OCI-LY7 (cell line): ENCODE measurements around the gene WNT2B. TPM values are rescaled to one million over a fixed set of nuclear protein-coding genes. Genes with fewer than 3 reads are reported as not detected.

ENCODE experiments used
- BruUV-seq: library from RNA; stranded (reverse); fragments of 400-500 nt; replicated peaks from 2 replicates; lab custom pipeline; 2021; lab: Mats Ljungman, UMichigan
- CTCF ChIA-PET: fragments of 300-600 bp; sonication (Branson Sonifier 250); formaldehyde crosslinking; loops from one replicate; lab custom pipeline; 2022; ENCODE audit warnings: antibody characterized with exemption; ENCODE audit not compliant: unreplicated experiment; lab: Charles Lee
- POLR2A ChIA-PET: fragments of 300-600 bp; sonication (Branson Sonifier 250); formaldehyde crosslinking; loops from one replicate; lab custom pipeline; 2022; ENCODE audit warnings: antibody characterized with exemption; lab: Charles Lee
- DNase-seq: peaks from one replicate; pipeline ENCODE4 v3.0.0-alpha.2; 2015; ENCODE audit warnings: low spot score
- H2AFZ ChIP-seq: fragments of 200-600 bp; sonication (generic), shearing (Covaris generic); 2 replicates; pipeline ENCODE4 v1.6.1; 2014; ENCODE audit warnings: mild to moderate bottlenecking, antibody characterized with exemption, low read length, moderate library complexity
- H3K27ac ChIP-seq: fragments of 200-600 bp; sonication (generic); 2 replicates; pipeline ENCODE4 v1.5.1; 2014; ENCODE audit warnings: mixed run types, low read depth, mild to moderate bottlenecking, moderate library complexity, low read length, inconsistent platforms; ENCODE audit not compliant: poor library complexity, severe bottlenecking
- H3K36me3 ChIP-seq: fragments of 200-600 bp; sonication (generic); 2 replicates; pipeline ENCODE4 v1.6.1; 2014; ENCODE audit warnings: mild to moderate bottlenecking, antibody characterized with exemption, low read length, moderate library complexity, mixed read lengths; ENCODE audit not compliant: insufficient read depth
- H3K4me1 ChIP-seq: fragments of 200-600 bp; sonication (generic); 2 replicates; pipeline ENCODE4 v1.5.1; 2014; ENCODE audit warnings: mild to moderate bottlenecking, low read length; ENCODE audit not compliant: insufficient read depth, poor library complexity, severe bottlenecking
- H3K4me2 ChIP-seq: fragments of 200-600 bp; sonication (generic); 2 replicates; pipeline ENCODE4 v1.6.1; 2014; ENCODE audit warnings: mild to moderate bottlenecking, low read length
- H3K4me3 ChIP-seq: fragments of 200-600 bp; sonication (generic); 2 replicates; pipeline ENCODE4 v1.5.1; 2014; ENCODE audit warnings: mild to moderate bottlenecking, low read depth, low read length; ENCODE audit not compliant: poor library complexity, severe bottlenecking
- H3K79me2 ChIP-seq: fragments of 200-600 bp; sonication (generic); 2 replicates; pipeline ENCODE4 v1.6.1; 2016; ENCODE audit warnings: low read depth, mild to moderate bottlenecking, low read length, moderate library complexity, mixed read lengths; ENCODE audit not compliant: insufficient read depth
- H3K9me2 ChIP-seq: fragments of 200-600 bp; sonication (generic); 2 replicates; pipeline ENCODE4 v1.6.1; 2016; ENCODE audit warnings: mild to moderate bottlenecking, low read length, mixed read lengths; ENCODE audit not compliant: insufficient read depth
- H3K9me3 ChIP-seq: fragments of 200-600 bp; sonication (generic); 2 replicates; pipeline ENCODE4 v1.6.1; 2014; ENCODE audit warnings: mild to moderate bottlenecking, mixed run types, low read length, mixed read lengths
- H4K20me1 ChIP-seq: fragments of 200-600 bp; sonication (generic); 2 replicates; pipeline ENCODE4 v1.6.1; 2014; ENCODE audit warnings: mild to moderate bottlenecking, antibody characterized with exemption, low read length, moderate library complexity, mixed read lengths; ENCODE audit not compliant: insufficient read depth
- CTCF ChIP-seq: fragments of 200-600 bp; sonication (generic); conservative IDR thresholded peaks from 2 replicates; pipeline ENCODE4 v1.5.1; 2014; ENCODE audit warnings: mild to moderate bottlenecking, antibody characterized with exemption, low read length, moderate library complexity, mixed read lengths
- EZH2phosphoT487 ChIP-seq: fragments of 200-600 bp; sonication (generic); IDR thresholded peaks from 2 replicates; pipeline ENCODE4 v1.6.1; 2018; ENCODE audit warnings: low read depth, borderline replicate concordance, mild to moderate bottlenecking, mixed run types, antibody characterized with exemption, low read length, moderate library complexity, mixed read lengths
- intact Hi-C: fragments of 100-400 bp; cut with micrococcal nuclease; formaldehyde crosslinking; loops from one replicate; pipeline ENCODE4 v1.10.0; 2022; ENCODE audit not compliant: unreplicated experiment
- total RNA-seq, 2 experiments: library from RNA; depleted of rRNA in 1 of 2; stranded (reverse); fragments of >200 nt in 1 of 2; shearing (Covaris generic) in 1 of 2; gene quantifications; 2 replicates each; pipeline ENCODE4 v1.2.3, GENCODE V29; 2014 to 2022

Gene WNT2B
- total RNA-seq, 2 experiments from 2014 or later = 0.32 to 0.91 TPM

DNA sequence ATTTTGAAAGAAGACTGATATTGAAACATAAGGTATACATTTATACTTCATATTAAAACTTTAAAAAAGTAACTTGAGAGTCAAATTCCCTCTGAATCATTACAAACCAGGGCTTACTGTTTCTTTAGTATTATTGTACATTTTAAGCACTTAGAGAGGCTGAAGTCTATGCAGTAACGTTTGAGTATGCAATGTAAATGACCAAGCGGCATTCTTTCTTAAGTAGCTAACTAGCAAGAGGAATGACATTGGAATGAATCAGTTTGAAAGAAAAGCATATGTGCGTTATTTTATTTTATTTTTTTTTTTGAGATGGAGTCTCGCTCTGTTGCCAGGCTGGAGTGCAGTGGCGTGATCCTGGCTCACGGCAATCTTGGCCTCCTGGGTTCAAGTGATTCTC is 24.3 kb downstream of the WNT2B start:
- no TSS peak for BruUV-seq
- Histone ChIP-seq H3K4me3 (no peak overlapping the region), H3K4me1 (no peaks in the 10 kb centered on the region), H3K9me3 (no peaks in the 10 kb centered on the region), H3K9me2 (no peaks in the 10 kb centered on the region), H3K36me3 (no peaks in the 10 kb centered on the region), H3K79me2 (no peaks in the 10 kb centered on the region), H3K4me2 (no peak overlapping the region), H2AFZ (no peak overlapping the region), H4K20me1 (no peaks in the 10 kb centered on the region), H3K27ac (no peak overlapping the region)
- ChIA-PET CTCF (no interaction called here), POLR2A (interaction anchor here (0.6 to 1.5 kb wide), 2 partner anchors 28 to 29 kb away, joined by 4 to 8 read pairs; no protein-coding TSS in a partner anchor)
- no peak for TF ChIP-seq CTCF
- TF ChIP-seq EZH2phosphoT487 = no peak
- intact Hi-C loops = no loop called here
- no peak for DNase-seq

DNA sequence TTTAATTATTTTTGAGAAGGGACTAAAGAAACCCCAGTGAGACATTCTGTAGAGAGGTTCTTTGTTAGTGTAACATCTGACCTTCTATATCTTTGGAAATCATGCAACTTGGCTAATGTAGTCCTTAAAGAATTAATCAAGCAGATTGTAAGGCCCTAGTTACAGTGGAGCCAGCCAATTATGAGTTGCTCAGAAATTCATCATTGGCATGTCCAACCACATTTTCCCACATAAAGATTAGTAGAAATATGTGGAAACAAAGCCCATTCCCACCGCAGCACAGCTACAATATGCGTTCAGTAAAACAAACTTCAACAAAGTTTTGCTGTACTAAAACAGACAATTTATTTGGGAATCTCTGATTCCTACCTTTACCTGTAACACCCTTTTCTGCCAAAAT is 27.8 kb downstream of the WNT2B start:
- no peak for DNase-seq
- no peaks in the 10 kb centered on the region for H3K36me3 ChIP-seq
- no peak overlapping the region for H3K4me3 ChIP-seq
- no TSS peak for BruUV-seq
- H3K9me3 ChIP-seq = no peaks in the 10 kb centered on the region
- ChIA-PET POLR2A (no interaction called here), CTCF (no interaction called here)
- TF ChIP-seq EZH2phosphoT487 = no peak
- no peak for TF ChIP-seq CTCF
- H3K4me1 ChIP-seq = no peaks in the 10 kb centered on the region
- H4K20me1 ChIP-seq = no peaks in the 10 kb centered on the region
- no peak overlapping the region for H2AFZ ChIP-seq
- H3K9me2 ChIP-seq = no peaks in the 10 kb centered on the region
- H3K4me2 ChIP-seq = no peak overlapping the region
- intact Hi-C loops = no loop called here
- H3K27ac ChIP-seq = no peak overlapping the region
- H3K79me2 ChIP-seq = no peaks in the 10 kb centered on the region

DNA sequence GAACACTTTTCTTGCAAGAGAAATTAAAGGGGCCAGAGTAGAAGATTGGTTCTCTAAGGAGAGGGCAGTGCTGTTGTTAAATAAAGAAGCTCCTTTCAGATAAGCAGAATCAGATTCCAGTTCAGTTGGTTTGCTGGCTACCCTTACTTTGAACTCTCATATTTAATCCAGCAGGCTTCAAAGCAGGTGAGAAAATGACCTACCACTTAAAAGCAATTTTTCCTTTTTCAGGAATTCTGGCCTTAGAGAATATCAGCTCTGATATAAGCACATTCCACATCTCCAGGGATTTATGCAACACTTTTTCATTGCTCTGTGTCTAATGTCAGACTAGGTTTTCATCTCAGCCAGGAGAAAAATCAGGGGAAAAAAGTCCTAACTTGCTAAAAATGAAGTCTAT is 28.7 kb downstream of the WNT2B start:
- H3K27ac ChIP-seq = no peak overlapping the region
- no peak for DNase-seq
- POLR2A ChIA-PET = interaction anchor here (0.5 to 1.0 kb wide), 3 partner anchors 8 to 141 kb away, joined by 3 read pairs; no protein-coding TSS in a partner anchor

More for the DNA sequence above, 28.7 kb downstream of the WNT2B start:
- no peaks in the 10 kb centered on the region for H4K20me1 ChIP-seq
- BruUV-seq = no TSS peak
- H3K79me2 ChIP-seq = no peaks in the 10 kb centered on the region
- H2AFZ ChIP-seq = no peak overlapping the region
- CTCF ChIA-PET = no interaction called here
- no peak overlapping the region for H3K4me2 ChIP-seq
- intact Hi-C loops = no loop called here
- TF ChIP-seq EZH2phosphoT487 (no peak), CTCF (no peak)
- no peaks in the 10 kb centered on the region for H3K36me3 ChIP-seq
- no peak overlapping the region for H3K4me3 ChIP-seq
- no peaks in the 10 kb centered on the region for H3K9me3 ChIP-seq
- H3K9me2 ChIP-seq = no peaks in the 10 kb centered on the region
- no peaks in the 10 kb centered on the region for H3K4me1 ChIP-seq
